Prostate gland (tissue), 2 donors: Measurements from ENCODE around the gene ATP2C1. TPM values are rescaled to one million over a fixed set of nuclear protein-coding genes. Genes with fewer than 3 reads are reported as not detected.

Experiments
- DNase-seq: peaks from one replicate; pipeline ENCODE4 v3.0.0-alpha.2; 2019; ENCODE audit warnings: low spot score
- H3K27ac ChIP-seq, 2 donors: fragments of 200-600 bp; sonication (generic); 2 replicates each; pipeline ENCODE4 v1.5.1; 2017 to 2019
- H3K27me3 ChIP-seq: fragments of 200-600 bp; sonication (generic); replicated peaks from 2 replicates; pipeline ENCODE4 v1.5.1; 2019; ENCODE audit not compliant: insufficient read depth
- H3K36me3 ChIP-seq, 2 donors: fragments of 200-600 bp; sonication (generic); 1 replicate in 1 of 2; 2 replicates in 1 of 2; pipeline versions ENCODE4 v1.5.1 to v1.8.1; 2017 to 2019
- H3K4me1 ChIP-seq: fragments of 200-600 bp; sonication (generic); replicated peaks from 2 replicates; pipeline ENCODE4 v1.5.1; 2019
- H3K4me3 ChIP-seq, 2 donors: fragments of 200-600 bp; sonication (generic); 2 replicates each; pipeline ENCODE4 v1.5.1; 2017 to 2019
- H3K9me3 ChIP-seq: fragments of 200-600 bp; sonication (generic); 2 replicates; pipeline ENCODE4 v1.5.1; 2017
- CTCF ChIP-seq, 4 experiments: fragments of 200-600 bp in 2 of 4; fragments of 450-650 bp in 2 of 4; sonication (generic) in 2 of 4; IDR thresholded peaks; 1 replicate in 3 of 4; 2 replicates in 1 of 4; pipeline ENCODE4 v1.5.1; 2016 to 2019; ENCODE audit warnings: antibody characterized with exemption in 4 of 4, mild to moderate bottlenecking in 2 of 4, moderate library complexity in 2 of 4
- POLR2A ChIP-seq: fragments of 450-650 bp; IDR thresholded peaks from one replicate; pipeline ENCODE4 v1.6.1; 2016; ENCODE audit warnings: antibody characterized with exemption, mild to moderate bottlenecking
- POLR2AphosphoS5 ChIP-seq: sonication (generic); formaldehyde crosslinking; IDR thresholded peaks from one replicate; pipeline ENCODE4 v1.6.1; 2017; ENCODE audit warnings: antibody characterized with exemption
- WGBS: methylation state at CpG from one replicate; pipeline ENCODE4 v1.1.5; 2018; 5-methylcytosine and 5-hydroxymethylcytosine counted together
- intact Hi-C: fragments of 100-400 bp; cut with DNase I; formaldehyde crosslinking; loops from one replicate; pipeline ENCODE4 v1.14.2; 2022
- total RNA-seq, 2 donors: library from RNA; depleted of rRNA; stranded (reverse); fragments of >200 nt; gene quantifications; one replicate each; pipeline ENCODE4 v1.1.0, GENCODE V29; 2016

The ATP2C1 gene
- total RNA-seq, 2 donors from 2014 or later, result 123 to 158 TPM

- Histone ChIP-seq H3K4me3 (no peak overlapping the region), H3K9me3 (no peaks in the 10 kb centered on the region), H3K36me3 (no peaks in the 10 kb centered on the region), H3K27me3 (no peaks in the 10 kb centered on the region), H3K27ac (no peak overlapping the region), H3K4me1 (no peaks in the 10 kb centered on the region)
- TF ChIP-seq CTCF (IDR thresholded peaks at IDR 0.05) (no peak), POLR2AphosphoS5 (no peak), POLR2A (no peak)
- WGBS, result 86% methylated on average over 2 of the region's 2 CpGs
- DNase-seq, result no peak
- intact Hi-C loops, result no loop called here
These were observed 87.6 kb downstream of the ATP2C1 start for GRCh38 chr3:130981469-130981868.

- no peak for TF ChIP-seq POLR2AphosphoS5
- TF ChIP-seq POLR2A, result no peak
- TF ChIP-seq CTCF (IDR thresholded peaks at IDR 0.05), result no peak
- no peaks in the 10 kb centered on the region for H3K9me3 ChIP-seq
- H3K27ac ChIP-seq, result no peak overlapping the region
- no peak for DNase-seq
- intact Hi-C loops, result no loop called here
- no peak overlapping the region for H3K4me3 ChIP-seq
- no peaks in the 10 kb centered on the region for H3K4me1 ChIP-seq
- WGBS, result 70% methylated on average over 5 of the region's 5 CpGs
- no peaks in the 10 kb centered on the region for H3K27me3 ChIP-seq
- H3K36me3 ChIP-seq, result peaks cover 0 to 3% of the 10 kb centered on the region in 2 donors
These were observed 96.4 kb downstream of the ATP2C1 start for GRCh38 chr3:130990282-130990681.

GRCh38 chr3:130991126-130991525 is 97.2 kb downstream of the ATP2C1 start:
- Histone ChIP-seq H3K4me3 (no peak overlapping the region), H3K9me3 (no peaks in the 10 kb centered on the region), H3K36me3 (peaks cover 0 to 3% of the 10 kb centered on the region in 2 donors), H3K4me1 (no peaks in the 10 kb centered on the region), H3K27me3 (no peaks in the 10 kb centered on the region), H3K27ac (no peak overlapping the region)
- intact Hi-C loops, result no loop called here
- WGBS, result 90% methylated on average over 5 of the region's 5 CpGs
- no peak for DNase-seq
- TF ChIP-seq CTCF (IDR thresholded peaks at IDR 0.05) (no peak), POLR2A (no peak), POLR2AphosphoS5 (no peak)

- Histone ChIP-seq H3K27me3 (no peaks in the 10 kb centered on the region), H3K36me3 (peaks cover 0 to 3% of the 10 kb centered on the region in 2 donors), H3K4me1 (no peaks in the 10 kb centered on the region), H3K4me3 (no peak overlapping the region), H3K27ac (no peak overlapping the region), H3K9me3 (no peaks in the 10 kb centered on the region)
- 44% methylated on average over 3 of the region's 3 CpGs for WGBS
- DNase-seq, result no peak
- TF ChIP-seq CTCF (IDR thresholded peaks at IDR 0.05) (no peak), POLR2A (no peak), POLR2AphosphoS5 (no peak)
- intact Hi-C loops, result no loop called here
These were observed 98.5 kb downstream of the ATP2C1 start for GRCh38 chr3:130992344-130992743.

- Histone ChIP-seq H3K27me3 (no peaks in the 10 kb centered on the region), H3K9me3 (no peaks in the 10 kb centered on the region), H3K4me1 (no peaks in the 10 kb centered on the region), H3K36me3 (peaks cover 0 to 3% of the 10 kb centered on the region in 2 donors), H3K4me3 (no peak overlapping the region), H3K27ac (no peak overlapping the region)
- intact Hi-C loops, result no loop called here
- DNase-seq, result no peak
- 91% methylated on average over 7 of the region's 7 CpGs for WGBS
- no peak for TF ChIP-seq POLR2AphosphoS5
- TF ChIP-seq CTCF (IDR thresholded peaks at IDR 0.05), result no peak
- no peak for TF ChIP-seq POLR2A
These were observed 103.4 kb downstream of the ATP2C1 start for GRCh38 chr3:130997289-130997688.
